Thyroid gland (tissue), 4 donors: ENCODE data around the gene PPAT.

ENCODE experiments used
- CTCF ChIP-seq, 6 experiments: fragments of 200-600 bp in 3 of 6; fragments of 450-650 bp in 3 of 6; sonication (generic) in 3 of 6; IDR thresholded peaks; one replicate each; pipeline ENCODE4 v1.5.1; 2016 to 2019; ENCODE audit warnings: antibody characterized with exemption in 6 of 6, mild to moderate bottlenecking in 2 of 6, inconsistent platforms in 1 of 6, moderate library complexity in 1 of 6
- POLR2A ChIP-seq, 2 donors: fragments of 450-650 bp; IDR thresholded peaks; one replicate each; pipeline ENCODE4 v1.6.1; 2017; ENCODE audit warnings: antibody characterized with exemption in 2 of 2, mild to moderate bottlenecking in 2 of 2, moderate library complexity in 1 of 2

GRCh38 chr4:56466910-56467283 lies 31.5 kb upstream of the PPAT start:
- TF ChIP-seq POLR2A (IDR thresholded peaks at IDR 0.05) (no peak), CTCF (IDR thresholded peaks at IDR 0.05) (no peak)
